ENCODE measurements around the gene GSK3A.

- TF ChIP-seq RAD21 (IDR thresholded peaks at IDR 0.05; ENCODE audit: low read length) (no peak), CEBPB (IDR thresholded peaks at IDR 0.05; ENCODE audit: low read depth, low read length) (no peak), CTCF (conservative IDR thresholded peaks at IDR 0.05; ENCODE audit: low read depth, low read length) (no peak), CHD1 (IDR thresholded peaks at IDR 0.05; ENCODE audit: low read depth, low read length) (no peak), FOS (IDR thresholded peaks at IDR 0.05; ENCODE audit: low read depth, low read length) (no peak), USF2 (IDR thresholded peaks at IDR 0.05; ENCODE audit: low read depth, low read length) (no peak), POLR2A (IDR thresholded peaks at IDR 0.05; ENCODE audit: low read depth, low read length) (no peak), MAFK (IDR thresholded peaks at IDR 0.05; ENCODE audit: low read depth, low read length) (no peak), RFX5 (IDR thresholded peaks at IDR 0.05; ENCODE audit: low read depth, low read length) (no peak), SMC3 (IDR thresholded peaks at IDR 0.05; ENCODE audit: low read depth, low read length) (no peak), MXI1 (IDR thresholded peaks at IDR 0.05; ENCODE audit: borderline replicate concordance, low read depth, low read length) (no peak), RCOR1 (IDR thresholded peaks at IDR 0.05; ENCODE audit: insufficient replicate concordance, low read length) (no peak), BHLHE40 (IDR thresholded peaks at IDR 0.05; ENCODE audit: low read depth, low read length) (no peak), ELK1 (IDR thresholded peaks at IDR 0.05; ENCODE audit: borderline replicate concordance, low read depth, low read length) (no peak)
Observed at GRCh38 chr19:42245231-42245630, 2.8 kb upstream of the GSK3A start.

Measured in IMR-90 (cell line).